Stomach (tissue), 9 donors: Measurements from ENCODE around the gene SCP2. TPM values are rescaled to one million over a fixed set of nuclear protein-coding genes. Genes with fewer than 3 reads are reported as not detected.
A peak's percentile ranks its signal among the peaks of the same experiment; 100 is the strongest.

Experiments used
- DNase-seq, 2 donors: peaks; one replicate each; pipeline versions ENCODE4 v3.0.0 to v3.0.0-alpha.2; 2013 to 2019
- H3K27ac ChIP-seq, 5 donors: fragments of 200-600 bp in 4 of 5; sonication (generic) in 4 of 5; one replicate each; pipeline ENCODE4 v1.5.1; 2013 to 2019; ENCODE audit warnings: mild to moderate bottlenecking in 1 of 5, moderate library complexity in 1 of 5
- H3K27me3 ChIP-seq, 3 donors: fragments of 200-600 bp; sonication (generic); one replicate each; pipeline ENCODE4 v1.5.1; 2017 to 2019; ENCODE audit warnings: mixed run types in 1 of 3
- H3K36me3 ChIP-seq, 4 donors: fragments of 200-600 bp; sonication (generic); 1 replicate in 3 of 4; 2 replicates in 1 of 4; pipeline ENCODE4 v1.5.1; 2016 to 2019
- H3K4me1 ChIP-seq, 4 donors: fragments of 200-600 bp; sonication (generic); one replicate each; pipeline ENCODE4 v1.5.1; 2016 to 2019
- H3K4me3 ChIP-seq, 4 donors: fragments of 200-600 bp; sonication (generic) in 3 of 4; one replicate each; pipeline ENCODE4 v1.5.1; 2016 to 2019; ENCODE audit warnings: mild to moderate bottlenecking in 1 of 4
- H3K9me3 ChIP-seq, 4 donors: fragments of 200-600 bp; sonication (generic); one replicate each; pipeline ENCODE4 v1.5.1; 2016 to 2019
- EP300 ChIP-seq: sonication (generic); formaldehyde crosslinking; IDR thresholded peaks from one replicate; pipeline ENCODE4 v1.6.1; 2017; ENCODE audit warnings: antibody characterized with exemption
- POLR2A ChIP-seq, 4 donors: fragments of 450-650 bp; IDR thresholded peaks; one replicate each; pipeline ENCODE4 v1.6.1; 2016; ENCODE audit warnings: antibody characterized with exemption in 4 of 4, control low read depth in 2 of 4, mild to moderate bottlenecking in 1 of 4, moderate library complexity in 1 of 4
- POLR2AphosphoS5 ChIP-seq, 3 donors: sonication (generic); formaldehyde crosslinking; IDR thresholded peaks; one replicate each; pipeline ENCODE4 v1.6.1; 2016; ENCODE audit warnings: antibody characterized with exemption in 3 of 3
- WGBS, 5 donors: extraction: QIAGEN DNeasy Blood & Tissue Kit in 3 of 5; methylation state at CpG; one replicate each; pipeline versions ENCODE4 v1.1.5 to v1.1.7; 2013 to 2018; 5-methylcytosine and 5-hydroxymethylcytosine counted together
- intact Hi-C: fragments of 100-400 bp; cut with DNase I; formaldehyde crosslinking; loops from one replicate; pipeline ENCODE4 v1.15.1; 2023; ENCODE audit warnings: low total_unique reads
- polyA plus RNA-seq, 3 donors: library from polyadenylated mRNA; stranded (reverse); fragments of 200-250 nt; gene quantifications; one replicate each; pipeline ENCODE4 v1.2.3, GENCODE V29; 2013
- total RNA-seq, 5 donors: library from RNA; depleted of rRNA; stranded (reverse); fragments of >200 nt; gene quantifications; one replicate each; pipeline versions ENCODE4 v1.1.0 to v1.2.3, GENCODE V29; 2014 to 2016
- TF ChIP-seq, protein P1 (sequence below), 7 experiments: fragments of 450-650 bp in 4 of 7; fragments of 200-600 bp in 3 of 7; sonication (generic) in 3 of 7; IDR thresholded peaks; one replicate each; pipeline ENCODE4 v1.5.1; 2016 to 2019; ENCODE audit warnings: antibody characterized with exemption in 7 of 7, control low read depth in 2 of 7, mild to moderate bottlenecking in 1 of 7
- donor health status: healthy with polysubstance abuse.
- donor health status: Bipolar disorder and iron deficiency.
- donor health status: healthy.

Gene SCP2
- total and polyA plus RNA-seq, 8 donors, result 45.1 to 347 (median 97.0) TPM

GRCh38 chr1:53048960-53049573 is 122.0 kb downstream of the SCP2 start:
- no peaks in the 10 kb centered on the region for H3K27me3 ChIP-seq
- TF ChIP-seq EP300 (no peak), POLR2A (IDR thresholded peaks at IDR 0.05) (no peak), POLR2AphosphoS5 (IDR thresholded peaks at IDR 0.05) (no peak)
- TF ChIP-seq, protein P1, sequence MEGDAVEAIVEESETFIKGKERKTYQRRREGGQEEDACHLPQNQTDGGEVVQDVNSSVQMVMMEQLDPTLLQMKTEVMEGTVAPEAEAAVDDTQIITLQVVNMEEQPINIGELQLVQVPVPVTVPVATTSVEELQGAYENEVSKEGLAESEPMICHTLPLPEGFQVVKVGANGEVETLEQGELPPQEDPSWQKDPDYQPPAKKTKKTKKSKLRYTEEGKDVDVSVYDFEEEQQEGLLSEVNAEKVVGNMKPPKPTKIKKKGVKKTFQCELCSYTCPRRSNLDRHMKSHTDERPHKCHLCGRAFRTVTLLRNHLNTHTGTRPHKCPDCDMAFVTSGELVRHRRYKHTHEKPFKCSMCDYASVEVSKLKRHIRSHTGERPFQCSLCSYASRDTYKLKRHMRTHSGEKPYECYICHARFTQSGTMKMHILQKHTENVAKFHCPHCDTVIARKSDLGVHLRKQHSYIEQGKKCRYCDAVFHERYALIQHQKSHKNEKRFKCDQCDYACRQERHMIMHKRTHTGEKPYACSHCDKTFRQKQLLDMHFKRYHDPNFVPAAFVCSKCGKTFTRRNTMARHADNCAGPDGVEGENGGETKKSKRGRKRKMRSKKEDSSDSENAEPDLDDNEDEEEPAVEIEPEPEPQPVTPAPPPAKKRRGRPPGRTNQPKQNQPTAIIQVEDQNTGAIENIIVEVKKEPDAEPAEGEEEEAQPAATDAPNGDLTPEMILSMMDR (IDR thresholded peaks at IDR 0.05), result no peak
- peak overlapping the region in 1 of 5 donors; percentile 24 for H3K27ac ChIP-seq
- 72 to 95% (median 82%) methylated on average over 3 of the region's 3 CpGs for WGBS, 5 donors
- intact Hi-C loops, result no loop called here
- H3K4me3 ChIP-seq, result no peak overlapping the region
- DNase-seq, result peak in 1 of 2 donors; percentile 49
- peaks cover 12 to 57% (median 51%) of the 10 kb centered on the region in 4 donors for H3K36me3 ChIP-seq
- peaks cover 12 to 48% (median 29%) of the 10 kb centered on the region in 4 donors for H3K4me1 ChIP-seq
- H3K9me3 ChIP-seq, result no peaks in the 10 kb centered on the region

- DNase-seq, result no peak
- intact Hi-C loops, result no loop called here
- 67 to 91% (median 88%) methylated on average over 3 of the region's 3 CpGs for WGBS, 5 donors
Measured at GRCh38 chr1:53049574-53049967, 122.5 kb downstream of the SCP2 start.

DNA sequence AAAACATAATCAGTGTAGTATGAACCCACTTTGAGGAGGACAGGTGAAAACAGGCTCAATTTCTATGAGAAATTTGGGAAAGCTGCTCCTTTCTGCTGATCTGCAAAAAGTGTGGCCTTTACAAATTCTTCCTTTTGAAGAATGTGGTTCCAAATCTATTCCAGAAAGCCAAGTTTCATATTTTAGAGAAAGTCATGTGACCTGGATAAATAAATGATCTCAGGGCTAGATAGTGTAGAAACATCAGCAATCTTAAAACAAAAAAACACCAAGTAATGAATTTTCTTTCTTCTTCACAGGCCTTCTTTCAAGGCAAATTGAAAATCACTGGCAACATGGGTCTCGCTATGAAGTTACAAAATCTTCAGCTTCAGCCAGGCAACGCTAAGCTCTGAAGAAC is 123.2 kb downstream of the SCP2 start:
- WGBS, 5 donors, result 88 to 96% (median 90%) methylated on average over 2 of the region's 2 CpGs
- peaks cover 12 to 62% (median 53%) of the 10 kb centered on the region in 4 donors for H3K36me3 ChIP-seq
- no peak for DNase-seq
- H3K27ac ChIP-seq, result peak overlapping the region in 2 of 5 donors; percentile 24 to 30
- no peak for TF ChIP-seq EP300
- TF ChIP-seq POLR2AphosphoS5 (IDR thresholded peaks at IDR 0.05), result no peak
- TF ChIP-seq, protein P1 (IDR thresholded peaks at IDR 0.05), result no peak
- no peak for TF ChIP-seq POLR2A (IDR thresholded peaks at IDR 0.05)
- peaks cover 12 to 42% (median 29%) of the 10 kb centered on the region in 4 donors for H3K4me1 ChIP-seq
- intact Hi-C loops, result no loop called here
- H3K9me3 ChIP-seq, result no peaks in the 10 kb centered on the region
- no peaks in the 10 kb centered on the region for H3K27me3 ChIP-seq
- H3K4me3 ChIP-seq, result no peak overlapping the region

More at GRCh38 chr1:53049574-53049967, 122.5 kb downstream of the SCP2 start:
- H3K27me3 ChIP-seq, result no peaks in the 10 kb centered on the region
- H3K4me3 ChIP-seq, result no peak overlapping the region
- no peaks in the 10 kb centered on the region for H3K9me3 ChIP-seq
- TF ChIP-seq POLR2AphosphoS5 (IDR thresholded peaks at IDR 0.05), result no peak
- peaks cover 12 to 57% (median 52%) of the 10 kb centered on the region in 4 donors for H3K36me3 ChIP-seq
- peaks cover 12 to 48% (median 29%) of the 10 kb centered on the region in 4 donors for H3K4me1 ChIP-seq
- peak overlapping the region in 2 of 5 donors; percentile 24 to 30 for H3K27ac ChIP-seq

- H3K27me3 ChIP-seq, result no peaks in the 10 kb centered on the region
- 14 to 26% (median 17%) methylated on average over 1 of the region's 1 CpG for WGBS, 5 donors
- no peak overlapping the region for H3K27ac ChIP-seq
- DNase-seq, result no peak
- intact Hi-C loops, result no loop called here
- no peaks in the 10 kb centered on the region for H3K9me3 ChIP-seq
- TF ChIP-seq EP300 (no peak), POLR2AphosphoS5 (IDR thresholded peaks at IDR 0.05) (no peak), POLR2A (IDR thresholded peaks at IDR 0.05) (no peak)
- TF ChIP-seq, protein P1 (IDR thresholded peaks at IDR 0.05), result no peak
- no peak overlapping the region for H3K4me3 ChIP-seq
- H3K4me1 ChIP-seq, result peaks cover 10 to 36% (median 25%) of the 10 kb centered on the region in 4 donors
- H3K36me3 ChIP-seq, result peaks cover 12 to 62% (median 53%) of the 10 kb centered on the region in 4 donors
Measured at GRCh38 chr1:53051676-53052075, 124.6 kb downstream of the SCP2 start.

DNA sequence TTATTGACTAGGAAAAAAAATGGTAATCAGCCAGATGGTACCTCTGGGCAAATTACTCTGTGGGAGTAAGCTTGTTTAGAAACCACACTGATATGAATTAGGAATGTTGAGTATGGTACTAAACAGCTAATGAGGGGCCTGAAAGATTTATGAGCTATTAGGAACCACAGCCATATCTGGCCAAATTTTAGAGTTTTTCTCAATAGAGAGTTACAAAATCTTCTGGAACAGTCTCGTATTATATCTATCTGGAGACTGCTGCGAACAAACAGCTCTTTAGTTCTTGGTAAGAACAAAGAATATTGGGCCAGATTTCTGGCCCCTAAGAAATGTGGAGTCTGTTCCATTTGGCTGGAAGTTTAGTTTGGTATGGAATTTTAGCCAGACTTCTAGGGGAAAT is 130.1 kb downstream of the SCP2 start:
- 44 to 77% (median 68%) methylated on average over 2 of the region's 2 CpGs for WGBS, 5 donors
- Histone ChIP-seq H3K4me3 (no peak overlapping the region), H3K36me3 (peaks cover 1 to 27% (median 15%) of the 10 kb centered on the region in 4 donors), H3K27me3 (peaks cover 0 to 14% (median 10%) of the 10 kb centered on the region in 3 donors), H3K4me1 (peaks cover 9 to 14% (median 11%) of the 10 kb centered on the region in 4 donors), H3K9me3 (no peaks in the 10 kb centered on the region), H3K27ac (peak overlapping the region in 3 of 5 donors; percentile 29 to 44 (median 32))
- DNase-seq, result no peak
- TF ChIP-seq POLR2A (IDR thresholded peaks at IDR 0.05) (no peak), EP300 (no peak), POLR2AphosphoS5 (IDR thresholded peaks at IDR 0.05) (no peak)
- TF ChIP-seq, protein P1 (IDR thresholded peaks at IDR 0.05), result no peak
- intact Hi-C loops, result no loop called here
